Smooth muscle cell (in vitro differentiated cells): ENCODE data around the gene ACAP1. TPM values are rescaled to one million over a fixed set of nuclear protein-coding genes. Genes with fewer than 3 reads are reported as not detected.
"Not testable (repeated sequence)": the region's sequence is repeated elsewhere in the genome, so short reads cannot be mapped to it uniquely, and the experiment has no call there.

Source experiments
- DNase-seq: peaks from one replicate; lab custom pipeline; 2025; ENCODE audit not compliant: unreplicated experiment; lab: John Stamatoyannopoulos, UW
- H2AFZ ChIP-seq: fragments of 200-600 bp; sonication (generic); 2 replicates; pipeline ENCODE4 v1.6.0; 2016; ENCODE audit warnings: antibody characterized with exemption, low read depth, mild to moderate bottlenecking
- H3F3A ChIP-seq: fragments of 200-600 bp; sonication (generic); 2 replicates; pipeline ENCODE4 v1.6.0; 2017; ENCODE audit warnings: antibody characterized with exemption, low read depth
- H3K27ac ChIP-seq: fragments of 200-600 bp; sonication (generic); 2 replicates; pipeline ENCODE4 v1.5.1; 2016; ENCODE audit warnings: low read depth, mild to moderate bottlenecking
- H3K27me3 ChIP-seq: fragments of 200-600 bp; sonication (generic); 2 replicates; pipeline ENCODE4 v1.6.1; 2016; ENCODE audit warnings: low read depth, mild to moderate bottlenecking
- H3K36me3 ChIP-seq: fragments of 200-600 bp; sonication (generic); 2 replicates; pipeline ENCODE4 v1.5.1; 2016; ENCODE audit warnings: low read depth
- H3K4me1 ChIP-seq: fragments of 200-600 bp; sonication (generic); 2 replicates; pipeline ENCODE4 v1.5.1; 2016; ENCODE audit warnings: low read depth
- H3K4me2 ChIP-seq: fragments of 200-600 bp; sonication (generic); 2 replicates; pipeline ENCODE4 v1.6.0; 2016; ENCODE audit warnings: mild to moderate bottlenecking
- H3K4me3 ChIP-seq: fragments of 200-600 bp; sonication (generic); 2 replicates; pipeline ENCODE4 v1.5.1; 2016; ENCODE audit warnings: mild to moderate bottlenecking
- H3K79me2 ChIP-seq: fragments of 200-600 bp; sonication (generic); 2 replicates; pipeline ENCODE4 v1.6.0; 2016; ENCODE audit warnings: low read depth, mild to moderate bottlenecking
- H3K9ac ChIP-seq: fragments of 200-600 bp; sonication (generic); 2 replicates; pipeline ENCODE4 v1.6.0; 2016; ENCODE audit warnings: low read depth
- H3K9me3 ChIP-seq: fragments of 200-600 bp; sonication (generic); replicated peaks from 2 replicates; pipeline ENCODE4 v1.5.1; 2016; ENCODE audit warnings: low read depth
- H4K20me1 ChIP-seq: fragments of 200-600 bp; sonication (generic); 2 replicates; pipeline ENCODE4 v1.6.0; 2016; ENCODE audit warnings: low read depth
- CTCF ChIP-seq: fragments of 200-600 bp; sonication (generic); IDR thresholded peaks from 2 replicates; pipeline ENCODE4 v1.5.1; 2017; ENCODE audit warnings: borderline replicate concordance, mild to moderate bottlenecking, antibody characterized with exemption; ENCODE audit not compliant: insufficient read depth, poor library complexity, severe bottlenecking
- WGBS: methylation state at CpG from one replicate; pipeline ENCODE4 v1.1.7; 2016; ENCODE audit warnings: low lambda C conversion rate; 5-methylcytosine and 5-hydroxymethylcytosine counted together
- polyA plus RNA-seq: library from polyadenylated mRNA; unstranded; fragments of >200 nt; fragmentation: Nextera tagmentation; extraction: Ambion mirVana; gene quantifications from 2 replicates; pipeline ENCODE4 v1.2.1, GENCODE V29; 2016
- total RNA-seq: library from RNA; depleted of rRNA; stranded (reverse); fragments of >200 nt; gene quantifications from 2 replicates; pipeline ENCODE4 v1.2.3, GENCODE V29; 2014

ACAP1 gene
- total and polyA plus RNA-seq, 2 experiments from 2014 or later = 15.2 to 31.6 TPM

DNA sequence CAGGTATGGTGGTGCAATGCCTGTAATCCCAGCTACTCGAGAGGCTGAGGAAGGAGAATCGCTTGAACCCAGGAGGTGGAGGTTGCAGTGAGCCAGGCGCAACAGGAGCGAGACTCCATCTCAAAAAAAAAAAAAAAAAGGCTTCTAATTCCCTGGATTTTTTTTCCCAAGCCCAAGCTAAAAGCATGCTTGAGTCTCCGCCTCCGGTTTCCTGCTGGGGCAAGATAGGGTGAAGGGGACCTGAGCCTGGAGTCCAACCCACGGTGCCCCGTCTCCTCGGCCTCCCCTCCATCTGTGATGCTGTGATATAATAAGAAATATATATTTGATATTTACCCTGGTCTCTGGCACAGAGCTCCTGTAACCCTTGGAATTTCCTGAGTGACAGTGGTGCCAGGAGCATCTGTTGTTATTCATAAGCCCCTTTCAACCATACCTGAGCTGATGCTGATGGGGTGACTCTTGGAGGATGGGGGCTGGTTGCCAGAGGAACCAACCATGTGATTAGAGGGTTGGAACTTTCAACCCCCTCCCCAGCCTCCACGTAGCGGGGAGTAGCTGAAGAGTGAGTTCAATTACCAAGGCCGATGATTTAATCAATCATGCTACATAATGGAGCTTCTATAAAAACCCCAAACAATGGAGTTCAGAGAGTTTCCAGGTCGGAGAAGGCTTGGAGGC, 31.7 kb downstream of the ACAP1 start:
- Histone ChIP-seq H3K27ac (no peak overlapping the region), H3K4me3 (no peak overlapping the region), H3K27me3 (no peaks in the 10 kb centered on the region), H3K4me1 (no peaks in the 10 kb centered on the region), H3K79me2 (no peaks in the 10 kb centered on the region), H2AFZ (no peak overlapping the region), H3F3A (no peaks in the 10 kb centered on the region), H4K20me1 (no peaks in the 10 kb centered on the region), H3K9ac (no peak overlapping the region), H3K9me3 (no peaks in the 10 kb centered on the region), H3K36me3 (no peaks in the 10 kb centered on the region), H3K4me2 (no peak overlapping the region)
- WGBS = 74% methylated on average over 13 of the region's 13 CpGs
- no peak for TF ChIP-seq CTCF
- no peak for DNase-seq

GRCh38 chr17:7368599-7368994, 32.3 kb downstream of the ACAP1 start:
- H3K9me3 ChIP-seq, DNase-seq, H3K36me3 ChIP-seq, H3K4me3 ChIP-seq, H3K4me1 ChIP-seq, H3K9ac ChIP-seq, H2AFZ ChIP-seq, H3K79me2 ChIP-seq, H3K27me3 ChIP-seq, H3F3A ChIP-seq, H4K20me1 ChIP-seq, H3K4me2 ChIP-seq, H3K27ac ChIP-seq: not testable (repeated sequence)
- WGBS = 90% methylated on average over 5 of the region's 5 CpGs

- H3K4me3 ChIP-seq = no peak overlapping the region
- H3K4me2 ChIP-seq = no peak overlapping the region
- TF ChIP-seq CTCF = no peak
- no peaks in the 10 kb centered on the region for H3K4me1 ChIP-seq
- H3K36me3 ChIP-seq = no peaks in the 10 kb centered on the region
- no peak overlapping the region for H3K27ac ChIP-seq
- no peaks in the 10 kb centered on the region for H3K27me3 ChIP-seq
- no peaks in the 10 kb centered on the region for H3F3A ChIP-seq
- no peaks in the 10 kb centered on the region for H4K20me1 ChIP-seq
- no peak for DNase-seq
- no peaks in the 10 kb centered on the region for H3K79me2 ChIP-seq
- no peaks in the 10 kb centered on the region for H3K9me3 ChIP-seq
- no peak overlapping the region for H2AFZ ChIP-seq
- WGBS = 90% methylated on average over 5 of the region's 5 CpGs
- no peak overlapping the region for H3K9ac ChIP-seq
Observed at GRCh38 chr17:7369825-7370224, 33.5 kb downstream of the ACAP1 start.

DNA sequence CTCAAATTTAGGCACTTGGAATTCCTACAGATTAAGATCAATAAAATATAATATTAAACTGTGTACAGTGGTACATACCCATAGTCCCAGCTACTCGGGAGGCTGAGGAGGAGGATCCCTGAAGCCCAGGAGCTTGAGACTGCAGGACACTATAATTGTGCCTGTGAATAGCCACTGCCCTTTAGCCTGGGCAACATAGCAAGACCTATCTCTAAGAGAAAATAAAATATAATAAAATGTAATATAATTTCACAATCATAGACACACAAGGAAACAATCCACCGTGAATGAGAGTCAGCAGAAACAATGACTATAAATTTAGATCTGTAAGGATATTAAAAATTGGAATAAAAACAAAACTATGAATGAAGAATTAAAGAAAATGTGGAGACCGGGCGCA, 34.5 kb downstream of the ACAP1 start:
- Histone ChIP-seq H3K4me2 (no peak overlapping the region), H3K79me2 (no peaks in the 10 kb centered on the region), H3K27ac (no peak overlapping the region), H3F3A (no peaks in the 10 kb centered on the region), H3K4me1 (no peaks in the 10 kb centered on the region), H3K9ac (no peak overlapping the region), H2AFZ (no peak overlapping the region), H3K9me3 (no peaks in the 10 kb centered on the region), H3K36me3 (no peaks in the 10 kb centered on the region), H3K4me3 (no peak overlapping the region), H3K27me3 (no peaks in the 10 kb centered on the region), H4K20me1 (no peaks in the 10 kb centered on the region)
- TF ChIP-seq CTCF = no peak
- 95% methylated on average over 4 of the region's 4 CpGs for WGBS
- no peak for DNase-seq
